ENCODE measurements around the gene DAPK3. TPM values are rescaled to one million over a fixed set of nuclear protein-coding genes. Genes with fewer than 3 reads are reported as not detected.

Gene DAPK3
- total and polyA plus RNA-seq, 2 experiments from 2014 or later, result 47.6 to 167 TPM

DNA sequence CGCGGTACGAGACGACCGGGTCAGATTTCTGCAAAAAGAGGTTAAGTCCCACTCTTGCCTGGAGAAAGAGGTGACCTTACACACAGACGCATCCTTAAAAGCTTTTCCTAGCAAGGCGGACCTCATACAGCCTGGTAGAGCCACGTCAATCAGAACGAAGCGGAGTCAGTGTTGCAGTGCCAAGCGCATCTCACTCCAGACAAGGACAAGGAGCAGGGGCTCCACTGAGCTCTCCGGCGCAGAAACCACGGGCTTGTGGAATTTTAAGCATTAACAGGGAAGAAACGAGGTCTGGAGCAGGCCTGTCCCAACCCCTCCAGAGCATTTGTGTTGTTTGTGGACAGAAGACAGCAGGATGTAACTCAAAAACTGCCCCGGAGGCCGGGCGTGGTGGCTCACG, 7.2 kb upstream of the DAPK3 start:
- no peak overlapping the region for H3K4me3 ChIP-seq
- peaks cover 76% of the 10 kb centered on the region for H3K36me3 ChIP-seq (ENCODE audit: low read depth)
- no peak for TF ChIP-seq EZH2 (IDR thresholded peaks at IDR 0.05; ENCODE audit: insufficient read depth, poor library complexity, severe bottlenecking)
- no peak for TF ChIP-seq EZH2phosphoT487 (IDR thresholded peaks at IDR 0.05; ENCODE audit: insufficient read depth, low read depth)
- no peak overlapping the region for H2AFZ ChIP-seq
- H3K79me2 ChIP-seq (ENCODE audit: insufficient read depth), result peaks cover 82% of the 10 kb centered on the region
- H3K4me1 ChIP-seq (ENCODE audit: insufficient read depth), result no peaks in the 10 kb centered on the region
- no peaks in the 10 kb centered on the region for H3K27me3 ChIP-seq (replicated peaks; ENCODE audit: insufficient read depth)
- WGBS, 2 experiments (ENCODE audit: low coverage in 1 of 2, low lambda C conversion rate in 2 of 2, missing lambda C conversion rate in 2 of 2), result 91 to 95% methylated on average over 16 to 19 of the region's 19 CpGs
- in situ Hi-C loops (cut with MboI), result no loop called here
- H3K9me3 ChIP-seq (ENCODE audit: low read depth), result no peaks in the 10 kb centered on the region
- H4K20me1 ChIP-seq (ENCODE audit: insufficient read depth), result peaks cover 25% of the 10 kb centered on the region
- no peak for DNase-seq
- H3F3A ChIP-seq (ENCODE audit: insufficient read depth), result peaks cover 50% of the 10 kb centered on the region
- H3K27ac ChIP-seq, result no peak overlapping the region
- no peak overlapping the region for H3K4me2 ChIP-seq (ENCODE audit: unreplicated experiment)
- H3K9me2 ChIP-seq (ENCODE audit: insufficient read depth), result no peaks in the 10 kb centered on the region
- H3K9ac ChIP-seq, result no peak overlapping the region

DNA sequence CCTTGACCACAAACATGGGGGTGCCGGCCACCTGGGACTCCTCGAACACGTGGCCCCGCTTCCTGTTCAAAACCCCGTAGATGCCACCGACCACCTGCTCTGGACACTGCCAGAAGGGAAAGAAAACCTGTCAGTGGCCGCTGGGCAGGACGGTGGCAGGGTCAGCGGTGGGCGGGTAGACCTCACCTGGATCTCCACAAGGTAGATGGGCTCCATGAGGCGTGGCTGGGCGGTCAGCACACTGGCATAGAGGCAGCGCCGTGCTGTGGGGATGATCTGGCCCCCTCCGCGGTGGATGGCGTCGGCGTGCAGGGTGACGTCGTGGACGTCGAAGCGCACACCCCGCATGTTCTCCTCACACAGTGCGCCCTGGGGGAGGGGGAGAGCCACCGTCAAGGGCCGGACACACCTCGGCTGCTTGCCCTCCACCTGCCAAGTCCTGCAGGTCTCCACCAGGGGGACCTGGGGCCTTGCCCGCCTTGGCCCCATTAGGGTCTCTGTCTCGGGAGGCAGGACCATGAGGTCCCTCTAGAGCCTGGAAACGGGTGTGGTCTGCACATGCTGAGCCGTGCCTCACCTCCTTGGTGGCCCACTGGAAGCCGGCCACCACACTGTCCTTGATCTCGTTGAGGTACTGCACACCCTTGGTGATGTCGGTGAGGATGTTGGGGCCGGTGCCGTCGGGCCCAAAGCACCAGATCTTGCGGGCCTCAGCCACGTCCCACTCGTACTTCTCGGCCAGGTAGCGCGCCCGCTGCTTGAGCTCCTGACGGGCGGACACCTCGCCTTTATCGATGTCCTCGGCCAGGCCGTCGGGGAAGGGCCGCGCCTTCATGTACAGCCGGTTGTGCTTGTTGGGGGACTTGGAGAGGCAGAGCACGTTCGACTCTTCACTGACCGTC, 6.6 kb upstream of the DAPK3 start:
- Histone ChIP-seq H3F3A (ENCODE audit: insufficient read depth) (peaks cover 53% of the 10 kb centered on the region), H3K9ac (peak overlapping the region; percentile 46; the same call in 1 of the 2 replicates), H4K20me1 (ENCODE audit: insufficient read depth) (peaks cover 25% of the 10 kb centered on the region), H3K27me3 (replicated peaks; ENCODE audit: insufficient read depth) (no peaks in the 10 kb centered on the region), H3K9me2 (ENCODE audit: insufficient read depth) (no peaks in the 10 kb centered on the region), H3K9me3 (ENCODE audit: low read depth) (no peaks in the 10 kb centered on the region), H2AFZ (no peak overlapping the region), H3K79me2 (ENCODE audit: insufficient read depth) (peaks cover 75% of the 10 kb centered on the region), H3K4me2 (ENCODE audit: unreplicated experiment) (no peak overlapping the region), H3K27ac (peak overlapping the region; percentile 36), H3K4me1 (ENCODE audit: insufficient read depth) (no peaks in the 10 kb centered on the region), H3K36me3 (ENCODE audit: low read depth) (peaks cover 69% of the 10 kb centered on the region), H3K4me3 (no peak overlapping the region)
- 83 to 85% methylated on average over 56 to 59 of the region's 59 CpGs for WGBS, 2 experiments (ENCODE audit: low coverage in 1 of 2, low lambda C conversion rate in 2 of 2, missing lambda C conversion rate in 2 of 2)
- TF ChIP-seq EZH2phosphoT487 (IDR thresholded peaks at IDR 0.05; ENCODE audit: insufficient read depth, low read depth) (no peak), EZH2 (IDR thresholded peaks at IDR 0.05; ENCODE audit: insufficient read depth, poor library complexity, severe bottlenecking) (no peak)
- DNase-seq, result peak; percentile 43
- in situ Hi-C loops (cut with MboI), result no loop called here

DNA sequence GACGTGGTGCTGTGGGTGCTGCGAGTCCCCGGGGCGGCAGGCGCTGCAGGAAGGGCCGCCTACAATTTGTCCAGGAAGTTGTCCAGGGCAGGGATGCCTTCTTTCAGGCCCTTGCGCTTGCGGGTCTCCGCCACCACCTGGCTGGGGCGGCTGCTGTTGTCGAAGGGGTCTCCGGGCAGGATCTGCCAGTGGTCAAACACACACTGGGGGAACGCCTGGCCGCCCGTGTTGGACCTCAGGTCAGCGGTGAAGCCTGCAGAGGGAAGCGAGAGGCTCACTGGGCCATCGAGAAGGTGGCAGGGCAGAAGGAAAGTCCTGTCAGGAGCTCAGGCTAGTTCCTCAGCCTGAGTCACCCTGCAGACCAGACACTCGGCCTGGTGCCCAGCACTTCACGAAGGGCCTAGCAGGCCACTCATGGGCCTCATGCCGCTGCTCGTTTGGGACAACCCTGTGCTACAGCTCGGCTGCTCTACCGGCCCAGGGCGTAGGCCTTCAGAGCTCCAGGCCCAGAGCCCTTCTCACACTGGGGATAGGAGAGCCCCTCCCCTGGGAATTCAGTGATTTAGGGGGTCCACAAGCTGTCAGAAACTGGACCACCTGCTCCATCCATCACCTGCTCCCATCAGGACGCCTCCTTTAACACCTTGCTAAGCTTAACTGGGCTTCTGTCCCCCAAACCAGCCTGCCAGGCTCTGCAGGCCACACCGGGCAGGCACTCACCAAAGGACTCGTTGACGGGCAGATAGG, 5.8 kb upstream of the DAPK3 start:
- H3K9ac ChIP-seq, result peak overlapping the region; percentile 46; the same call in 1 of the 2 replicates
- DNase-seq, result peak; percentile 90
- H3K36me3 ChIP-seq (ENCODE audit: low read depth), result peaks cover 62% of the 10 kb centered on the region
- 75 to 78% methylated on average over 29 of the region's 29 CpGs for WGBS, 2 experiments (ENCODE audit: low coverage in 1 of 2, low lambda C conversion rate in 2 of 2, missing lambda C conversion rate in 2 of 2)
- in situ Hi-C loops (cut with MboI), result no loop called here
- no peaks in the 10 kb centered on the region for H3K9me3 ChIP-seq (ENCODE audit: low read depth)
- H3K4me2 ChIP-seq (ENCODE audit: unreplicated experiment), result no peak overlapping the region
- H4K20me1 ChIP-seq (ENCODE audit: insufficient read depth), result peaks cover 17% of the 10 kb centered on the region
- H3K9me2 ChIP-seq (ENCODE audit: insufficient read depth), result no peaks in the 10 kb centered on the region
- H3K4me1 ChIP-seq (ENCODE audit: insufficient read depth), result no peaks in the 10 kb centered on the region
- no peak overlapping the region for H2AFZ ChIP-seq
- TF ChIP-seq EZH2phosphoT487 (IDR thresholded peaks at IDR 0.05; ENCODE audit: insufficient read depth, low read depth) (no peak), EZH2 (IDR thresholded peaks at IDR 0.05; ENCODE audit: insufficient read depth, poor library complexity, severe bottlenecking) (no peak)
- H3K4me3 ChIP-seq, result no peak overlapping the region
- H3K79me2 ChIP-seq (ENCODE audit: insufficient read depth), result peaks cover 67% of the 10 kb centered on the region
- peak overlapping the region; percentile 36 for H3K27ac ChIP-seq
- H3K27me3 ChIP-seq (replicated peaks; ENCODE audit: insufficient read depth), result no peaks in the 10 kb centered on the region
- H3F3A ChIP-seq (ENCODE audit: insufficient read depth), result peaks cover 62% of the 10 kb centered on the region

DNA sequence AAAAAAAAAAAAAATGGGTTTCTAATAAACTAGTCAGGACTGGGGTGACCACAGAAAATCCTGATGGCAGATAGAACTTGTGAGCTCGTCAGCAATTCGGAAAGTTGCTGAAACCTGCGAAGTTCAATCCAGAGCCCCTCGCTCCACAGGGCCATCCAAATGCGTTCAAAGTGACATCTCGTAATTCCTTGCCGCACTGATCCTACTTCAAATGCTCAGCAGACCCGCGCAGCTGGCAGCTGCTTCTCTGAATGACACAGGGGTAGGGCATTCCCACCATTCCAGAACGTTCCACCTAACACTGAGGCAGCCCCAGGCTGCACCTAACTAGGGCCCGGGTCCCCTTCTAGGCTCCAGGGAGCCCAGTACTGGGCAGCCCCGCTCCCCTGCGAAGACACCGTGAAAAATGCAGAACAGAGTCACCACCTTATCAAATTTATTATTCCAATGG, 4.8 kb upstream of the DAPK3 start:
- TF ChIP-seq EZH2 (IDR thresholded peaks at IDR 0.05; ENCODE audit: insufficient read depth, poor library complexity, severe bottlenecking) (no peak), EZH2phosphoT487 (IDR thresholded peaks at IDR 0.05; ENCODE audit: insufficient read depth, low read depth) (no peak)
- Histone ChIP-seq H3K27ac (0 out of 2 replicates have a peak overlapping the region, but pooled peaks have one; percentile 42), H3K9ac (no peak overlapping the region), H4K20me1 (ENCODE audit: insufficient read depth) (peaks cover 10% of the 10 kb centered on the region; the same call in 1 of the 2 replicates), H3K4me3 (no peak overlapping the region), H3K79me2 (ENCODE audit: insufficient read depth) (peaks cover 59% of the 10 kb centered on the region), H3F3A (ENCODE audit: insufficient read depth) (peaks cover 65% of the 10 kb centered on the region), H3K9me2 (ENCODE audit: insufficient read depth) (no peaks in the 10 kb centered on the region), H2AFZ (no peak overlapping the region), H3K4me2 (ENCODE audit: unreplicated experiment) (no peak overlapping the region), H3K4me1 (ENCODE audit: insufficient read depth) (no peaks in the 10 kb centered on the region), H3K36me3 (ENCODE audit: low read depth) (peaks cover 52% of the 10 kb centered on the region), H3K27me3 (replicated peaks; ENCODE audit: insufficient read depth) (no peaks in the 10 kb centered on the region), H3K9me3 (ENCODE audit: low read depth) (no peaks in the 10 kb centered on the region)
- in situ Hi-C loops (cut with MboI), result no loop called here
- DNase-seq, result peak; percentile 36
- 80 to 81% methylated on average over 14 of the region's 14 CpGs for WGBS, 2 experiments (ENCODE audit: low coverage in 1 of 2, low lambda C conversion rate in 2 of 2, missing lambda C conversion rate in 2 of 2)
